HG02623 (cell line): ENCODE measurements around the gene IFT122.
"Not testable (repeated sequence)": the region's sequence is repeated elsewhere in the genome, so short reads cannot be mapped to it uniquely, and the experiment has no call there.

Experiments used
- ATAC-seq: cut with Tn5 transposase; IDR thresholded peaks from one replicate; pipeline ENCODE4 v1.9.1; 2021; ENCODE audit warnings: moderate library complexity; ENCODE audit not compliant: unreplicated experiment

Gene IFT122

DNA sequence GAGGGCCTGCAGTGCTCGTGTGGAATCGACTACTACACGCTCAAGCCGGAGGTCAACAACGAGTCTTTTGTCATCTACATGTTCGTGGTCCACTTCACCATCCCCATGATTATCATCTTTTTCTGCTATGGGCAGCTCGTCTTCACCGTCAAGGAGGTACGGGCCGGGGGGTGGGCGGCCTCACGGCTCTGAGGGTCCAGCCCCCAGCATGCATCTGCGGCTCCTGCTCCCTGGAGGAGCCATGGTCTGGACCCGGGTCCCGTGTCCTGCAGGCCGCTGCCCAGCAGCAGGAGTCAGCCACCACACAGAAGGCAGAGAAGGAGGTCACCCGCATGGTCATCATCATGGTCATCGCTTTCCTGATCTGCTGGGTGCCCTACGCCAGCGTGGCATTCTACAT lies 92.2 kb downstream of the IFT122 start:
- ATAC-seq: no peak

DNA sequence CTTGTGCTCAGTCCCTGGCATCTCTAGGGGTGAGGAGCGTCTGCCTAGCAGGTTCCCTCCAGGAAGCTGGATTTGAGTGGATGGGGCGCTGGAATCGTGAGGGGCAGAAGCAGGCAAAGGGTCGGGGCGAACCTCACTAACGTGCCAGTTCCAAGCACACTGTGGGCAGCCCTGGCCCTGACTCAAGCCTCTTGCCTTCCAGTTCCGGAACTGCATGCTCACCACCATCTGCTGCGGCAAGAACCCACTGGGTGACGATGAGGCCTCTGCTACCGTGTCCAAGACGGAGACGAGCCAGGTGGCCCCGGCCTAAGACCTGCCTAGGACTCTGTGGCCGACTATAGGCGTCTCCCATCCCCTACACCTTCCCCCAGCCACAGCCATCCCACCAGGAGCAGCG lies 93.4 kb downstream of the IFT122 start:
- no peak for ATAC-seq

DNA sequence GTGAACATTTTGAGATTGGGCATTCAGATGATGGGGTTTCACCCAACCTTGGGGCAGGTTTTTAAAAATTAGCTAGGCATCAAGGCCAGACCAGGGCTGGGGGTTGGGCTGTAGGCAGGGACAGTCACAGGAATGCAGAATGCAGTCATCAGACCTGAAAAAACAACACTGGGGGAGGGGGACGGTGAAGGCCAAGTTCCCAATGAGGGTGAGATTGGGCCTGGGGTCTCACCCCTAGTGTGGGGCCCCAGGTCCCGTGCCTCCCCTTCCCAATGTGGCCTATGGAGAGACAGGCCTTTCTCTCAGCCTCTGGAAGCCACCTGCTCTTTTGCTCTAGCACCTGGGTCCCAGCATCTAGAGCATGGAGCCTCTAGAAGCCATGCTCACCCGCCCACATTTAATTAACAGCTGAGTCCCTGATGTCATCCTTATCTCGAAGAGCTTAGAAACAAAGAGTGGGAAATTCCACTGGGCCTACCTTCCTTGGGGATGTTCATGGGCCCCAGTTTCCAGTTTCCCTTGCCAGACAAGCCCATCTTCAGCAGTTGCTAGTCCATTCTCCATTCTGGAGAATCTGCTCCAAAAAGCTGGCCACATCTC lies 94.5 kb downstream of the IFT122 start:
- no peak for ATAC-seq

DNA sequence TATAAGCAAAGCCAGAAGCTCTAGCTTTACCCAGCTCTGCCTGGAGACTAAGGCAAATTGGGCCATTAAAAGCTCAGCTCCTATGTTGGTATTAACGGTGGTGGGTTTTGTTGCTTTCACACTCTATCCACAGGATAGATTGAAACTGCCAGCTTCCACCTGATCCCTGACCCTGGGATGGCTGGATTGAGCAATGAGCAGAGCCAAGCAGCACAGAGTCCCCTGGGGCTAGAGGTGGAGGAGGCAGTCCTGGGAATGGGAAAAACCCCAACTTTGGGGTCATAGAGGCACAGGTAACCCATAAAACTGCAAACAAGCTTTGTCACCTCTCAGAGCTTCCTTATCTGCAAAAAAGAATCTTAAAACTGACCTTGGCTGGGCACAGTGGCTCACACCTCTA lies 95.1 kb downstream of the IFT122 start:
- no peak for ATAC-seq

DNA sequence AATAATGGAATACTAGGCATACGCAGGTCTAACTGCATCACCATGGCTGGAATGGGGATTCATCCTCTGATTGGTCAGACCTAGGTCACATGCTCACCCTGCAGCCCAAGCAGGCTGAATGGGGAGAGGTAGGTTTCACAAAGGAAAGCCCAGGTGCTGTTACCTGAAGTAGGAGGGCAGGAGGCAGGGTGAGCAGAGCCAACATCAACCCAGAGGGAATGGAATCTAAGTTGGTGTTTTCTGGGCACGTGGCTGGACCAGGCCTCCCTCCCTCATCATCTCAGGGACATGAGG lies 96.3 kb downstream of the IFT122 start:
- ATAC-seq: no peak

DNA sequence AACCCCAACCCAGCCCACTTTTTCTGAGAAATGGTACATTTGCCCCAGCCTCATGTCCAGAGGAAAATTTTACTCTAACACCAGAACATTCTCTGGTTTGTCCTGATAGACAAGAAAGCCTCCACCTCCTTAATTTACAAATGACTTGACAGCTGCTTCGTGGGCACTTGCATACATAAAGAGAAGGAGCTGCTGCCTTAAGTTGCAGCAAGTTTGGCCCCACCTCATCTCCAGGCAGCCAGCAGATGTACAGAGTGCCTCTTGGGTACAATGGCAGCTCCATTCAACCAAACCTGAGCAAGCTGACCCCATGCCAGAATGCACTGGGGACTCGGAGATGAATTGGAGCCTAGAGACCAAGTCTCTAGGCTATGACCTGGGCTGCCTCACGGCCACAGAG lies 96.8 kb downstream of the IFT122 start:
- no peak for ATAC-seq

DNA sequence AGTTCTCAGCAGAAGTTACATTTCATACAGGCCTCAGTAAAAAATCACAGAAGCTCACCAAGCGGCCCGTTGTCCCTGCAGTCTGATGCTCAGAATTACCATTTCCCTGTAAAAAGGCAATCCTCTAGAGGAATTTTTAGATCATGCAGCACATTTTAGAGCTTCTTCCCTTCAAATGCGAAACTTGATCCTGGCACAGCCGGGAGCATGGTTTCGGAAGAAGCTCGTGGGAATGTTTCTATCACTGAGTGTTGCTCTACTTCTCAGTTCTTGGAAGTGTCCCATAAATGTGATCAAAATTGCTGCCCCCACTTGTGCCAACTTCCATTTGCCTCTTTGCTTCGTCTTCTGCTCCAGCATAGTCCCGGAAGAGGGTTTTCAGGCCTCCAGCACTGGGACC lies 99.2 kb downstream of the IFT122 start:
- ATAC-seq: no peak

DNA sequence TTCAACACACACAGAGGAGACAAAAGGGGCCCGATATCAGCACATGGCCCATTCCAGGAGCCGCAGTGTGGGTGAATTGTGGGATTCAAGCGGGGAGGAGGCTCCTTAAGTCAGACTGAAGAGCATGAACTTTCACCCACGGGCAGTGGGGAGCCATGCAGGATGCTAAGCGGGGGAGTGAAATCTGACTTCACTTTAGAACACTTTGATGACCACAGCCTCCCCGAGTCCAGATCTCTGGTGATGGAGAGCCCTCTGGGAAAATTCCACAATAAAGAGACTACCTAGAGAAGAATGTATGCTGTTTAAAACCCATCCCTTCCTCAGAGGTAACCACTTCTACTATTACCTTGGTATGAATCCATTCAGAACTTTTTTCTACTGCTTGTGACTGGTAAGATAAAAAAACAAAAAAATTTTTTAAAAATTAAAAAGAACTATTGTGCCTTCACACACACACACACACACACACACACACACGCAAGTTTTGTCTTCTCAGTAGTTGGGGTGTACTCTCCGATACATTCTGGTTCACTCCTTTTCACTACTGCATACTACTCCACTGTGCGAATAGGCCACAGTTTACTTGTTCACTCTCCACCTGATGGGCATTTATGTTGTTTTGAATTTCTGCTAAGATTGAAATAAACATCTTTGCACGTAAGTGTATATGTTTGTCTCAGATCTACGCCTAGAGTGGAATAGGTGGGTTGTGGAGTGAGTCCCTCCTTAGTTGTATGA lies 100.9 kb downstream of the IFT122 start:
- ATAC-seq: no peak

DNA sequence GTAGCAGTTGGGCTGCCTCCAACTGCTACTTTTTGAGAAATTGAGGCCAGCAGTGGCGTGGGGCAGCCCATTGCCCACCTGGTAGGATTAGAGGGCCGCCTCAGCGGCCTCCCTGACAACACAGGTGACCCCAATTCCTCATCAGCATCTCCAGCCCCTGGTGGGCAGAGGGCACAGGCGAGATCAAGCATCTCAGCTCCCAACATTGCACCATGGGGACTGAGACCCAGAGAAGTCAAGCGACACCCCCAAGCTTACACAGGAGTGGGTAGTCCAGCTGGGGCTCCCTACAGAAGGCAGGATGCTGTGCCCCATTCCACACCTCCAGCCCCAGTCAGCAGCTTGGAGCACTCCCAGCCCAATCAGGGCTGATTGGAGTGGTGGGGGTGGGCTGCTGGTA lies 102.7 kb downstream of the IFT122 start:
- no peak for ATAC-seq

DNA sequence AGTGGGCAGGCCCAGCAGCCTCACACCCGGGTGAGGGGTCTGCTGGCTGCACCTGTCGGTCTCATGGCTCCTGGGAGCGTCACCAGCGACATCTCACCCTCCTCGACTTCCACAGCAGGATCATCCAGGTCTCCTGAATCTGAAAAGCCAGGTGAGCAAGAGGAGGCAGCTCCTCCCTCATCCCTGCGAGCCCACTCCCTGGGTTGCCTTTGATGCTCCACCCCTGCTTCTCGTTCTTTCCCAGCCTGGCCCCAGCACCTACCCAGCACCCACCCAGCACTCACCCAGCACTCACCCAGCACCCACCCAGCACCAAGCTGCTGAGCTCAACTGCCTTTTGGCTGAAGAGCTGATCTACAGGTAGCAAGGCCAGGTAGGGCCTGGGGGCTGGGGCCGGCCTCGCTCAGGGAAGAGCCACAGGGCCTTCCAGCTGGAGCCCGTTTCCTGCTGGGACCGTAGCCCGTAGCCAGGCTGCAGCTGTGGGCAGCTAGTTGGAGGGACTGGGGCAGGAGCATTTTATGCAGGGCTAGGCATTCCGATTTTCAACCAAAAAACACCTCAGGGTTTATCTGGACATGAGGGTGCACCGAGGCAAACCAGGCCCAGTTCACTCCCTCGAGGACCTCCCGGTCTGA lies 103.2 kb downstream of the IFT122 start, which contains the start of gene H1-8:
Gene H1-8 (plus strand): TSS at position 20 of the 635 bp plus-strand sequence. CDS start 44 bp downstream, at position 64.
- no peak for ATAC-seq

DNA sequence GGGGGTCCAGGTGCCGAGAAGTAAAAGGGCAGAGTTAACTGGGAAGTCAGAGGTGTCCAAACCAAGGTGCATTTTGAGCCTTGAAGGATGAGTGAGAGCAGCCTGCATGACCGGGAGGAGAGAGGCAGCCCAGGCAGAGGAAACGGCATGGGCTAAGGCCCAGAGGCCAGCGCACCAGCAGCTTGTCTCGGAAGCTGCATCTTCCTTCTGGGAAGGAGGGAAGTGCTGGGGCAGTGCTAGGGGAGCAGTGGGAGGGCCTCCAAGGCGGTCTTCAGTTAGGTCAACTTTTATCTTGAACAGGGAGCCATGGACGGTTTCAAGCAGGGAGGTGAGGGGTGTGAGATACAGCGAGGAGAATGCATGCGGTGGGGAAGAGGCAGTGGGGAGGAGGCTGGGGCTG lies 104.0 kb downstream of the IFT122 start:
- ATAC-seq: no peak

DNA sequence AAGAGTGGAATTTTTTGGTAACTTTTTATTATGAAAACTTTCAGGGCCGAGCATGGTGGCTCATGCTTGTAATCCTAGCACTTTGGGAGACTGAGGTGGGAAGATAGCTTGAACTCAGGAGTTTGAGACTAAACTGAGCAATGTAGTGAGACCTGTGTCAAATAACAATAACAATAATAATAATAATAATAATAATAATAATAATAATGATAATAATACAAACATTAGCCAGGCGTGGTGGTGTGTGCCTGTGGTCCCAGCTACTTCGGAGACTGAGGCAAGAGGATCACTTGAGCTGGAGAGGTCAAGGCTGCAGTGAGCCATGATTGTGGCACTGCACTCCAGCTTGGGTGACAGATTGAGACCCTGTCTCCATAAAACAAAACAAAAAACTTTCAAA lies 105.9 kb downstream of the IFT122 start:
- ATAC-seq: not testable (repeated sequence)

DNA sequence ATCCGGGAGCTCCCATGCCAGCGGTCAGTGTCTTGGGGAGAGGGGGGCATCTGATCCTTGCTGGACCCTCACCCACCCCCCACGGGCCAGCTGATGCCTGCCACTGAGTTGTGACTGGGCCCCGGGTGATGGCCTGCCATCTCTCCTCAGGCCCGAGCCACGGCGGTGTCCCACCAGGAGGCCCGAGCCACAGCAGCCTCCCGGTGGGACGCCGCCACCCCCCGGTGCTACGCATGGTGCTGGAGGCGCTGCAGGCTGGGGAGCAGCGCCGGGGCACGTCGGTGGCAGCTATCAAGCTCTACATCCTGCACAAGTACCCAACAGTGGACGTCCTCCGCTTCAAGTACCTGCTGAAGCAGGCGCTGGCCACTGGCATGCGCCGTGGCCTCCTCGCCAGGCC lies 107.2 kb downstream of the IFT122 start:
- no peak for ATAC-seq

DNA sequence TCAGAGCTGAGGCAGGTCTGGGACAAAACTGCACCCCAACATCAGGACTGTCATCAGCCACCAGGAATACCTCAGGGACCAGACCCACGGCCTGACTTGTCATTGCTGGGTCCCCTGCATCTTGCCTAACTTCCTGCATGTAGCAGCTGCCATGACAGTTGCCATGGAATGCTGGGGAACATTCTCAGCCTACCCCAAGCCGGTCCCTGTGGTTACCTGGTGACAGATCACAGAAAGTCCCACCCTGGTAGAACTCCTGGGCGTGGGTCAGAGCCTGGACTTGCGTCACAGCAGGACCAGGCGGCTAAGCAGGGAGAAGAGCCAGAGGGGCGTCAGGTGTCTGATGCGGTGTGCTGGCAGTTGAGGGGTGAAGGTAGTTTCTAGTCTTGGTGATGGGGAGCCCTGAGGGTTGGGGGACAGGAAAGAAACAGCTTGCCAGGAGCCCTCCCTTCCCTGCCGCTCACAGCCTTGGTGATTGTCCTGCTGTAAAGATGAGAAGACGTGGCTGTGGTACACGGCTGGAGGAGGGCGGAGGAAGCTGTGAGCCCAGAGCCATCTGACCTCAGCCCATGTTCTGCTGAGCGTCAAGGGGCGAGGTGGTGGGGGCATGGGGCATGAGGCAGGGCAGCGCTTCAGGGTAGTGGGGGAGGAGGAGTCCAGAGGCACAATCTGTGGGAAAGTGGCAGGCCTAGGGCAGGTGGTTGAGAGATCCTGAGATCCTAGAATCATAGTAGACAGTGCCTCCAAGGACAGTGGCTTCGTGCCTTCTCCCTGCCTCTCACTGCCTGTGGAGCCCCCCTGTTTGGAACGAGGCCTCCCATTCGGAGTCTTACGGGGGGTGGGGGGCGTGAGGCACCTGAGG lies 108.3 kb downstream of the IFT122 start:
- ATAC-seq: no peak

DNA sequence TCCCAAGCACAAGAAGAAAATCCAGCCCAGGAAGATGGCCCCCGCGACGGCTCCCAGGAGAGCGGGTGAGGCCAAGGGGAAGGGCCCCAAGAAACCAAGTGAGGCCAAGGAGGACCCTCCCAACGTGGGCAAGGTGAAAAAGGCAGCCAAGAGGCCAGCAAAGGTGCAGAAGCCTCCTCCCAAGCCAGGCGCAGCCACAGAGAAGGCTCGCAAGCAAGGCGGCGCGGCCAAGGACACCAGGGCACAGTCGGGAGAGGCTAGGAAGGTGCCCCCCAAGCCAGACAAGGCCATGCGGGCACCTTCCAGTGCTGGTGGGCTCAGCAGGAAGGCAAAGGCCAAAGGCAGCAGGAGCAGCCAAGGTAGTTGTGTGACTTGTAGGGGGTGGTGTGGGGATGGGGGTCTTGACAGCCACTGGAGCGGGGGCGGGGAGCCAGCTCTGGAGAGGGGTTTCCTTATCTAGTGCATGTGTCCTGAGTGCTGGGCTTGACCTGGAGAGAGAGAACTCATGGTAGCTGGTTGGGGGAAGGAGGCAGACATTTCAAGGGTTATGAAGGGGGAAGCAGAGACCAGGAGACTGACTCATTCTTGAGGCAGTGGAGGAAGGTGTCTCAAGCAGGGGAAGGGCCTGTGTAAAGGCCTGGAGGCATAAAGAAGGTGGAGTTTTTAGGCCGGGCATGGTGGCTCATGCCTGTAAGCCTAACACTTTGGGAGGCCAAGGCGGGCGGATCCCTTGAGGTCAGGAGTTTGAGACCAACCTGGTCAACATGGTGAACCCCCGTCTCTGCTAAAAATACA lies 109.2 kb downstream of the IFT122 start:
- ATAC-seq: no peak

DNA sequence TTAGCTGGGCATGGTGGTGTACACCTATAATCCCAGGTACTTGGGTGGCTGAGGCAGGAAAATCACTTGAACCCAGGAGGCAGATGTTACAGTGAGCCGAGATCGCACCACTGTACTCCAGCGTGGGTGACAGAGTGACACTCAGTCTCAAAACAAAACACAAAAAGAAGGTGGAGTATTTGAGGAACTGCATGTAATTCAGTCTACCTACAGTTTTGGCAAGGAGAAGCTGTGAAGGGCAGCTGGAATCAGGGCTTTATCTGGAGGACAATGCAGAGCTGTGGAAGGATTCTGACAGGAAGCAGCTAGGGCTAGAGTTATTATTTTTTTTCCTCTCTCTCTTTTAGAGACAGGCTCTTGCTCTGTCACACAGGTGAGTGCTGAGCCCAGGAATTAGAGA lies 109.8 kb downstream of the IFT122 start:
- ATAC-seq: no peak

DNA sequence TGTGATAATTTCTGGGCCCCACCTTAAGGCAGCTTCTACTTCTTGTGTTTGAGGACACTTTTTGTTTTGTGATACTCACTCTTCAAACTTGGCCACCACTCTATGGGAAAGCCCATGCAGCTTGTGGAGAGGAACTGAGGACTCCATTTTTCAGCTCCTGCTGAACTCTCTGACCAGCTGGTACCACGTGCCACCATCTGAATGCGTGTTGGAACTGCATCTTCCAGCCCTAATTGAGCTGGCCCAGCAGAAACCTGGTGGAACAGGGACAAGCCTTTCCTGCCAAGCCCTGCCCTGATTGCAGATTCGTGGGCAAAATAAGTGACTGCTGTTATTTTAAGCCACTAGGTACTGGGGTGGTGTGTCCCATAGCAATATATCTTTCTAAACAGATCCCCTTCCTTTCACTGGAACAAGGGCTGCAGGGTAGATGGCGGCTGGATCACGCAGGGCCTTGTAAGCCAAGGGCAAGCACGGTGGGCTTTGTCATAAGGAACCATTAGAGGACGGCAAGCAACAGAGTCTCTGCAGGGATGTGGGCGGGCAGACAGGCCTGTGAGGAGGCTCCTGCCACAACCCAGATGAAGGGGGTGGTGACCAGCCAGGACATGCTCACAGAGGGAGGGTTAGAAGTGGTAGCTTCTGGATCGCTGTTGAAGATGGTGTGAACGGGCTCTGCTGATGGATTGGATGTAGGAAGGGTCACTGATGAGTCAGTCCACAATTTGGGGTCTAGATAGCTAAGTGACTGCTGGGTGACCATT lies 112.4 kb downstream of the IFT122 start:
- no peak for ATAC-seq

DNA sequence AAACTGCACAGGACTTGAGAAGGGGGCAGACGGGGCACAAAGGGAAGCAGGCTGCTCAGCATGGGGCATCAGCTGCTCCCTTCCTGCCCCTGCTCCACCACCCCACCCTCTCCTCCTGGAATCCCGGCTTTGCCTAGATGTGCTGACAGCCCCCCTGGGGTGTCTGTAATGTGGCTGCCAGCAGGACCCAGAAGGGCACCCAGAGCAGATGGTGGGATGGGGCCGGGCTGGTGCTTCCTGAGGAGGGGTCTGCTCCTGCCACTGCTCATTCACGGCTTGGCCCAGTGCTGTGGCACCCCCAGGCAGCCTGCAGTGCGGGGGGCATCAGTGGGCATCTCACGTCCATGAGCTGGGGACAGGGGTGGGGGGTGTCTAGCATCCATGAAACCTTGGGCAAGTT lies 113.1 kb downstream of the IFT122 start:
- ATAC-seq: no peak

DNA sequence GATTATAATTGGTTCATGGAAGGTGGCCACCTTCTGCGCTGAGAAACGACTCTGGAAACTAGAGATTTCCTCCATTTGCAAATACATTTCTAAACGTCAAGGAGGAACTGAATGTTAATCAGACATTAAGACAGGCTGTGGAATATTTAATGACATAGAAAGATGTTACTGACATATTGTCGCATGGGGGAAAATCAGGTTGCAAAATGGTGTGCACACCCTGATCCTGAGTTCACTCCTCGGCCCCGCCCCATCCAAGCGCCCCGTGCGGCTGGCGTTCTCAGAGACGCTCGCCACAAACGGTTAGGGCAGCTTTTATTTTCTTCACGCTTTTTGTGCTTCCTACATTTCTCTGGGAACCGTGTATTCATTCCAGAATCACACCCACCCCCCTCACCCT lies 113.7 kb downstream of the IFT122 start:
- no peak for ATAC-seq
